ENCODE results near the gene DOCK6. TPM values are rescaled to one million over a fixed set of nuclear protein-coding genes. Genes with fewer than 3 reads are reported as not detected.
A peak's percentile ranks its signal among the peaks of the same experiment; 100 is the strongest.

Gene DOCK6
- total and polyA plus RNA-seq, 2 of the 13 experiments (the other 11 are each of a cell fraction or from before 2014, with no cell fraction given): 5.4 to 38.1 TPM

DNA sequence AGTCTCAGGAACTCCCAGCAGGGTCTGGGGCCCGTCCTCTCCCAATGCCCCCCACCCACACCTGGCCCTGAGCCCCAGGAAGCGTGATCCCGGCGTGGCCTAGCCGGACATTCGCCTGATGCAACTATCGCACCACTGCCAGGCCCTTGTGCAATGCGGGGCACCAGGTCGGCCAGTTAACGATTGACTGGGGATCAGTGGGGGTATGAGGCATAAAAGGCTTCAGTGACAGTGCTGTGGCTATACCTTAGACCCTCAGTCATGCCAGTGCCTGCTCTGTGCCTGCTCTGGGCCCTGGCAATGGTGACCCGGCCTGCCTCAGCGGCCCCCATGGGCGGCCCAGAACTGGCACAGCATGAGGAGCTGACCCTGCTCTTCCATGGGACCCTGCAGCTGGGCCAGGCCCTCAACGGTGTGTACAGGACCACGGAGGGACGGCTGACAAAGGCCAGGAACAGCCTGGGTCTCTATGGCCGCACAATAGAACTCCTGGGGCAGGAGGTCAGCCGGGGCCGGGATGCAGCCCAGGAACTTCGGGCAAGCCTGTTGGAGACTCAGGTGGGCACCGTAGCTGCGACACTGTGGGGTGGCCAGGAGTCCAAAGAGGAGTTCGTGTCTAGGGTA is 22.8 kb downstream of the DOCK6 start, which contains the start of gene ANGPTL8 (continued):
- no peak for TF ChIP-seq AKNA (CRISPR knock-in tag; IDR thresholded peaks at IDR 0.05; ENCODE audit: borderline replicate concordance)
- 0 out of 2 replicates have a peak, but pooled peaks have one; percentile 31 for TF ChIP-seq PRDM15 (CRISPR knock-in tag; IDR thresholded peaks at IDR 0.05)
- no peak for TF ChIP-seq HNRNPK (IDR thresholded peaks at IDR 0.05; ENCODE audit: low read depth, low read length, poor library complexity, severe bottlenecking)
- peak; percentile 93 for TF ChIP-seq HMG20A (CRISPR knock-in tag; IDR thresholded peaks at IDR 0.05; ENCODE audit: borderline replicate concordance)
- TF ChIP-seq PBX2 (CRISPR knock-in tag; IDR thresholded peaks at IDR 0.05): 0 out of 2 replicates have a peak, but pooled peaks have one; percentile 16
- no peak; the same call in 1 of the 2 replicates for TF ChIP-seq SALL2 (CRISPR knock-in tag; IDR thresholded peaks at IDR 0.05)
- TF ChIP-seq, protein P1, sequence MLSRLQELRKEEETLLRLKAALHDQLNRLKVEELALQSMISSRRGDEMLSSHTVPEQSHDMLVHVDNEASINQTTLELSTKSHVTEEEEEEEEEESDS (CRISPR knock-in tag; IDR thresholded peaks at IDR 0.05; ENCODE audit: borderline replicate concordance): no peak
- TF ChIP-seq ZNF850 (CRISPR knock-in tag; conservative IDR thresholded peaks at IDR 0.05): no peak
- 0 out of 2 replicates have a peak, but pooled peaks have one; percentile 64 for TF ChIP-seq FUBP1 (CRISPR knock-in tag; IDR thresholded peaks at IDR 0.05; ENCODE audit: borderline replicate concordance)
- no peak for TF ChIP-seq NFYB (CRISPR knock-in tag; IDR thresholded peaks at IDR 0.05)
- no peak for TF ChIP-seq ZSCAN30 (CRISPR knock-in tag; IDR thresholded peaks at IDR 0.05)
- peak; percentile 93 for TF ChIP-seq IRF2 (CRISPR knock-in tag; IDR thresholded peaks at IDR 0.05)
- TF ChIP-seq TCF12 (IDR thresholded peaks at IDR 0.05): no peak
- TF ChIP-seq TCF12 (CRISPR knock-in tag; IDR thresholded peaks at IDR 0.05): peak; percentile 96
- peak; percentile 95 for TF ChIP-seq ZNF343 (CRISPR knock-in tag; IDR thresholded peaks at IDR 0.05)
- no peak; the same call in none of the 2 replicates for TF ChIP-seq RAD21 (CRISPR knock-in tag; IDR thresholded peaks at IDR 0.05)
- no peak for TF ChIP-seq MBD4 (IDR thresholded peaks at IDR 0.05; ENCODE audit: borderline replicate concordance, low read length)
- TF ChIP-seq IKZF1 (IDR thresholded peaks at IDR 0.05): no peak
- TF ChIP-seq ZNF251 (CRISPR knock-in tag; IDR thresholded peaks at IDR 0.05): peak; percentile 71; the same call in 1 of the 2 replicates

Measured in HepG2 (cell line).